GM18499 (cell line): ENCODE data around the gene KRTAP10-3.

ENCODE experiments used
- ATAC-seq: cut with Tn5 transposase; IDR thresholded peaks from one replicate; pipeline ENCODE4 v1.9.1; 2021; ENCODE audit warnings: moderate number of reproducible peaks; ENCODE audit not compliant: insufficient read depth, unreplicated experiment

Gene KRTAP10-3

GRCh38 chr21:44521301-44521927 is 37.2 kb downstream of the KRTAP10-3 start:
- ATAC-seq, result no peak

GRCh38 chr21:44520326-44521300 is 38.0 kb downstream of the KRTAP10-3 start:
- no peak for ATAC-seq

GRCh38 chr21:44519346-44520325 is 39.0 kb downstream of the KRTAP10-3 start:
- no peak for ATAC-seq

- no peak for ATAC-seq
Measured at GRCh38 chr21:44518686-44519085, 39.9 kb downstream of the KRTAP10-3 start.

GRCh38 chr21:44517175-44517899 is 41.3 kb downstream of the KRTAP10-3 start:
- no peak for ATAC-seq

GRCh38 chr21:44516828-44517174 is 41.8 kb downstream of the KRTAP10-3 start:
- ATAC-seq, result no peak

- no peak for ATAC-seq
Measured at GRCh38 chr21:44516342-44516741, 42.3 kb downstream of the KRTAP10-3 start.

- no peak for ATAC-seq
Measured at GRCh38 chr21:44515359-44516165, 43.0 kb downstream of the KRTAP10-3 start.

- ATAC-seq, result no peak
Measured at GRCh38 chr21:44514746-44515358, 43.7 kb downstream of the KRTAP10-3 start.

- ATAC-seq, result no peak
Measured at GRCh38 chr21:44514218-44514520, 44.4 kb downstream of the KRTAP10-3 start.

- no peak for ATAC-seq
Measured at GRCh38 chr21:44513389-44514217, 45.0 kb downstream of the KRTAP10-3 start.

GRCh38 chr21:44512496-44513388 is 45.9 kb downstream of the KRTAP10-3 start:
- ATAC-seq, result no peak

GRCh38 chr21:44511938-44512275 is 46.7 kb downstream of the KRTAP10-3 start:
- no peak for ATAC-seq

GRCh38 chr21:44511219-44511937 is 47.2 kb downstream of the KRTAP10-3 start:
- ATAC-seq, result no peak

- no peak for ATAC-seq
Measured at GRCh38 chr21:44510508-44511218, 47.9 kb downstream of the KRTAP10-3 start.

GRCh38 chr21:44510109-44510507 is 48.5 kb downstream of the KRTAP10-3 start:
- no peak for ATAC-seq
